ENCODE measurements around the gene HOXA1.

HOXA1 gene

GRCh38 chr7:27116962-27117886, 21.4 kb upstream of the HOXA1 start:
- DNase-seq (ENCODE audit: extremely low read depth in 1 of 2, low read depth in 1 of 2), result no peak

- no peak for DNase-seq (ENCODE audit: extremely low read depth in 1 of 2, low read depth in 1 of 2)
Measured at GRCh38 chr7:27116031-27116961, 20.5 kb upstream of the HOXA1 start.

DNA sequence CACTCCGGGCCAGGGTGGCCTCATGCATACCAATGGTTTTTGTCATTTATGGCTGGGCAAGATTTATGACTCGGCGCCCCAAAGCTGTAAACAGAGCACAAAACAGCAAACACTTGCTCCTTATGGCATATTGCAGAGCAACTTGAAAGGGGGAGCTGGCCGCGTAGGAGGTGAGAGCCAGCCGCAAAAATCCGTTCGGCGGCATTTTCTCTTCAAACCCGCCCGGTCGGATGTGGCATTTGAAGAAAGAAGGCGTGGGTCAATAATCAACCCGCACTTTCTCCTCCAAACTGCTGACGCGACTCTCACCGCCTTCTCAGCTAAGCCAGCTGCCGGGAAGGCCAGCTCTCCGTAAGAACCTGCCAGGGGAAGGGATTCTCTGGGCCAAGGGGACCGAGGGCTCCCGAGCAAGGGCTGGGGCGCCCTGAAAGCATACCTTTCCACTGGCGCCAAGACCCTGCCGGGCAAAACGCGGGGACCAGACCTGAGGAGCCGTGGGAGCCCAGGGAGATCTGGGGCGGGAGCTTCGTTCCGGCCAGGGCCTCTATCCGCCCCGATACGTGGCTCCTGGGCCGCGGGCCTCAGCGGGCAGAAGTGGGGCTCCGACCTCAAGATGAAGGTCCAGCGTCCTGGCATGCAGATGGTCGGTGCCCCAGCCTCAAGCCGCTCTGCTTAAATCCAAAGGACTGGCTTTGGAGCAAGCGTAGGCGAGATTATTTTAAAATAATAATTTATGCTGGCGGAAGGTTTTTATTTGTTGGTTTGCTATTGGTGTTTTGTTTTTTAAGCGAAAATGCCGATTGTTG, 19.6 kb upstream of the HOXA1 start:
- DNase-seq (ENCODE audit: extremely low read depth in 1 of 2, low read depth in 1 of 2), result no peak

DNA sequence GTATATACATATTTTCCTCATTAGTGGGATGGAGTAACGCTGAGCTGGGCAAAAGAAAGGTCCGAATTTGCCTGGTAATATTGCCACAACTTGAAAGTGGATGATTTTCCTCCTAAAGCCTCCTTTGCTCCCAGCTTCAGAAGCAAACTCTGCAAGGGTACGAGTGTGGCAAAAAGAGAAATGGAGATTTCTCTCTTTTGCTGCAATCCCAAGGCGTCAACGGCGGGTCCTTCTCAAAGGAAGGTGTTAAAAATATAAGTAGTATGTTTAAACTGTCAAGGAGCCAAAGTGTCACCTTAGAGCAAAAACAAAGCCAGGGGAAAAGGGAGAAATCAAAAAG, 19.1 kb upstream of the HOXA1 start:
- DNase-seq (ENCODE audit: extremely low read depth in 1 of 2, low read depth in 1 of 2), result no peak

GRCh38 chr7:27113991-27114769, 18.4 kb upstream of the HOXA1 start:
- no peak for DNase-seq (ENCODE audit: extremely low read depth in 1 of 2, low read depth in 1 of 2)

DNA sequence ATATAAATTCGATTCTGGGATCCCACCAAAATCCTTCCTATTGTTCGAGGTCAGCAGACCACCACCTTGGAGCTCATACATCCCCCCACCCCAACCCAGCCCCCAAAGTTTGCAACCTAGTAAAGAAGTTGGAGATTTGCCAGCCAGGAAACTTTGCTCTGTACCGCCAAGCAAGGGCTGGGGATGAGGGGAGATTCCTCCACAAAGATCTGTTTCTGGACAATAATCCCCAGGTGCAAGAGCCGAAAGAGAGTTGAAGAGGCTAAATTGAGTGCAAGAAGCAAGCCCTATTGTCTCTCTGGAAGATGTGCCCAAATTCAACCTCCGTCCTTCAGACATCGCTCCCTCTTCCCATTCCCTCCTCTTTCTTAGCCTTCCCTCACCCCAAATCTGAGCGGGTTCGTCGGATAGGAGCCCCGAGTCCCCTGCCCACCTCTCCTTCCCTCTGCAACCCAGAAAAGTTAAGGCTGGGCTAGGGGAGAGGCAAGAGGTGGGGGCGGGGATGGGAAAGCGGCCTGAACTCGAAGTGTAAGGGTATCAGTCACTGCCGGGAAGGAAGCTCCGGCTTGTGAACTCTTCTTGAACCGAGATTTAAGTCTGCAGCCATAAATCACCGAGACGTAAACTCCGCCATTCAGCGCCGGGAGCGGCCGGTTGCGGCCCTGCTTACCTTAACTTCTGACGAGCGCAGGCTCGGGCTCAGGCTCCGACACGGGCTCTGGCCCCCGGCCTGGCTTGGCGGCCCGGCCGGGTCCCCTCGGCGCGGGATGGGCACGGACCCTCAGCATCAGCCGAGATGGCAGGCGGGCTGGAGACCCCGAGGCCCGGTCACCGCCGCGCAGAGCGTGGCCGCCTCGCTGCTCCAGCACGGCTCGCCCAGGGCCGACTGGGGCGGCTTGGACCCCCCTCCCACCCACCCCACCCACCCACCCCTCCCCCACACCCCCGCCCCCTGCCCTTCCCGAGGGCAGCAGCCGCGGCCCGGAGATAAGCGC, 17.5 kb upstream of the HOXA1 start:
- no peak for DNase-seq (ENCODE audit: extremely low read depth in 1 of 2, low read depth in 1 of 2)

GRCh38 chr7:27112361-27112760, 16.6 kb upstream of the HOXA1 start:
- DNase-seq (ENCODE audit: extremely low read depth in 1 of 2, low read depth in 1 of 2), result no peak

GRCh38 chr7:27111751-27112277, 16.0 kb upstream of the HOXA1 start:
- no peak for DNase-seq (ENCODE audit: extremely low read depth in 1 of 2, low read depth in 1 of 2)

DNA sequence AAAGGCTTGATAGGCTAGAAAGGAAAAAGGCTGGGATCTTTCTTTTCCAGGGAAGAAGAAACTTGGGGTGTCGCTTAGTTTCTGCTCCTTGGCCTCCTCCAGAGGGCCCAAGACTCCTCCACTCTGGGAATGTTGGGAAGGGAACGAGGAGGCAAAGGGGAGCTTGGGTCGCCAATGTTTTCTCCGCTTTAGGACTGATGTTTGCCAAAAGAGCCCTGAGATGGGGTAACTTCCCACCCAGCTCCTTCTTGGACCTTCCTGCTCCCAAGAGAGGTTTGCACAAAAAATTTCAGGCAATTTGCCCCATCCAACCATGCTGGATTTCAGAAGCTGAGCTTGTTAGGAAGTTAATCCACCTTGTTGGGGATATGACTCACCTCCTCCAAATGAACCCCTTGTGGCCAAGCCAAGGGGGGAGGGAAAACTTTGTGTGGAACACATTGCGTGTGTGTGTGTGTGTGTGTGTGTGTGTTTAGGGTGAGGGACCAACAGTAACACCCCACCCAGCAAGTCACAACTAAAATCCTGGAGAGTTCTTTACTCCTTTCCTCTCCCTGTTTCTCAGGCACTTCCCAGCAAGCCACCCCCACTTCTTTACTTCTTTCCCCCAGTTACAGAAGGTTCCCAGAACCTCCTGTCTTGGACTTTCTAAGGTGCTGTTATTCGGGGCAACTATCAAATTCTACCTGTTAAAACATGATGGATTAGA, 15.4 kb upstream of the HOXA1 start:
- no peak for DNase-seq (ENCODE audit: extremely low read depth in 1 of 2, low read depth in 1 of 2)

DNA sequence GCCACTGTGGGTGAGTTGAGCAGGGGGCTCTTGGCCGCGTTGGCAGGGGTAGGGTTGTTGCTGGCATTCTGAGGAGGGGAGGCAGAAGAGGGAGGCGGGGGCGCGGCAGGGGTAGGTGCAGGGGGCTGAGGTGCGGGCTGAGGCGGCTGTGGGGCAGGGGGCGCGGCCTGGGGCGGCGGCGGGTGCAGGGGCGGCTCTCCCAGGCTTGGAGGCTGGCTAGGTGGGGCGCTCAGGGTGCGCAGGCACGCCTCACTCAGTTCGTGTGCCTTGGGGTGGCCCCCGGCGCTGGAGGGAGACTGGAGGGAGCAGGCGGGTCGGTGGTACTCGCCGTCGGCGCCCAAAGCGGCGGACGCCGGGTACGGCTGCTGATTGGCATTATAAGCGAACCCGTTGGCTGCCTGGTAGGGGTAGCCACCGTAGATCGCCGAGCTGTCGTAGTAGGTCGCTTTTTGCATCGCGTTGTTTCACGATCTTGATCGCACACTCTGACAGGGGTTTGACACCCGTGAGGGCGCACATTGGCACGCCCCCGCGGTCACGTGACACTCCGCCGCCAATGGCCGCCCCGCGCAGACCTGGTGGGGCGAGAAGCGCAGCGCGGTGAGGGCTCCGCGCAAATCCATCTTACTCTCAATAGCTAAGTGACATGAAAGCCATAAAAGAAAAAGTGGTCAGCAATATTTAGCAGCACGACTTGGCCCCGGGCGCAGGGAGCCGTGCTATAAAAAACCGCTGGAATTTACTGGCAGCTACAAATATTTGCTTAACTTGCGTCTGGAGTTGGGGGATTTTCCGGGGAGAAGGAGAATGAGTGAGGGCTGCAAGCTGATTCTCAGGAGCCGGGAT, 14.6 kb upstream of the HOXA1 start:
- no peak for DNase-seq (ENCODE audit: extremely low read depth in 1 of 2, low read depth in 1 of 2)

GRCh38 chr7:27109466-27110185, 13.8 kb upstream of the HOXA1 start:
- no peak for DNase-seq (ENCODE audit: extremely low read depth in 1 of 2, low read depth in 1 of 2)

GRCh38 chr7:27108390-27109127, 12.8 kb upstream of the HOXA1 start:
- no peak for DNase-seq (ENCODE audit: extremely low read depth in 1 of 2, low read depth in 1 of 2)

- DNase-seq (ENCODE audit: extremely low read depth in 1 of 2, low read depth in 1 of 2), result no peak
Measured at GRCh38 chr7:27107391-27108381, 11.9 kb upstream of the HOXA1 start.

GRCh38 chr7:27106901-27107240, 11.1 kb upstream of the HOXA1 start:
- no peak for DNase-seq (ENCODE audit: extremely low read depth in 1 of 2, low read depth in 1 of 2)

All from activated CD8-positive, alpha-beta memory T cell treated with anti-CD3 and anti-CD28 coated beads for 1 hour (primary cell).